GM18868 (cell line): ENCODE results near the gene IMPA2.
"Not testable (repeated sequence)": the region's sequence is repeated elsewhere in the genome, so short reads cannot be mapped to it uniquely, and the experiment has no call there.

Experiments used
- ATAC-seq: cut with Tn5 transposase; IDR thresholded peaks from one replicate; pipeline ENCODE4 v1.9.1; 2021; ENCODE audit warnings: mild to moderate bottlenecking, moderate library complexity; ENCODE audit not compliant: unreplicated experiment

IMPA2 gene

DNA sequence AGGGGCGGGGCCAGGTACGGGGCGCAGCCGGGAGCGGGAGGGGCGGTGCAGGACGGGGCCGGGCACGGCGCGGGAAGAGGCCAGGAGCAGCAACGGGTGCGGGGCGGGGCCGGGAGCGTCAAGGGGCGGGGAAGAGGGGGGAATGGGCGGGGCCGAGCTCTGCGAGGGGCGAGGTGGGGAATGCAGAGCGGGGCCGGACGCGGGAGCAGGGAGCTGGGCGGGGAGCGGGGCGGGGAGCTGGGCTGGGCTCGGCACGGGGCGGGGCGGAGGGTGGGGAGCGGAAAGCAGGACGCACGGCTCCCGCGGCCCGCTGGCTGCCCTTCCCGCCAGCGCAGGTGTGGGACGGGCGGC is at the start of gene IMPA2:
Gene IMPA2 (plus strand): TSS at position 316 of the 351 bp plus-strand sequence. CDS start 163 bp downstream, outside the sequence.
- ATAC-seq, result peak; percentile 38

- no peak for ATAC-seq
These were observed 48.9 kb upstream of the IMPA2 start for GRCh38 chr18:11932393-11932792.

- no peak for ATAC-seq
These were observed 43.3 kb upstream of the IMPA2 start for GRCh38 chr18:11937874-11938478.

GRCh38 chr18:11940956-11941355 is 40.4 kb upstream of the IMPA2 start:
- ATAC-seq, result no peak

- ATAC-seq, result no peak
These were observed 37.8 kb upstream of the IMPA2 start for GRCh38 chr18:11943551-11943950.

DNA sequence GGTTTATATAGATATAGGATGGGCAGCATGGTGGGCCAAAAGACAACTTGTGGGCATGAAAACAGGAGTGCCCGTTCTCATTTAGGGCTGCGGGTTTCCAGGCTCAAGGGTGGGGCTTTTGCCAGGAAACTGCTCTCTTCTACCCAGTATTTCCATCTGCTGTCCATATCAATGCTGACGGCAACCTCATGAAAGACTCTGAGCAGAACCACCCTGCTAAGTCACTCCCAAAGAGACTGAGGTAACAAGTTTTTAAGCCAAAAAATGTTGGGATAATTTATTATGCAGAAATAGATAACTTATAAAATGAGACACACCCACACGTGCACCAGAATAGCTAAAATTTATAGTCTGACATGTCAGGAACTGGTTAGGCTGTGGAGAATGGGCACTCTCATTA is 37.1 kb upstream of the IMPA2 start:
- no peak for ATAC-seq

DNA sequence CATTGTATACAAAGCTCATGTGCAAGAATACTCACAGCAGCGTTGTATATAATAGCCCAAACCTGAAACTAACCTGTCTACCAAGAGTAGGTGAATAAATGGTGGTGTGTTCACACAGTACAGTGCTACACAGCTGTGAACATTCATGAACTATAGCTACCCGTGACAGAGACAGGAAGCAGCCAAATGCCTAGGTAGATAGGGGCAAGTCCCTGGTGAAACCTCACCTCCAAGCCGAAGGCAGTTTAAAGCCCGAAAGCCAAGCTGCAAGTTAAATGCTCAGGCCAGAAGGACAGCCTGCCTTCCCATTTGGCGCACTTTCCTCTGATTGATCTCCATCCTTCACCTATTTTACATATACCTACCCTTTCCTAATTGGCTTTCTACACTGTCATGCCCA is 36.5 kb upstream of the IMPA2 start:
- ATAC-seq, result no peak

DNA sequence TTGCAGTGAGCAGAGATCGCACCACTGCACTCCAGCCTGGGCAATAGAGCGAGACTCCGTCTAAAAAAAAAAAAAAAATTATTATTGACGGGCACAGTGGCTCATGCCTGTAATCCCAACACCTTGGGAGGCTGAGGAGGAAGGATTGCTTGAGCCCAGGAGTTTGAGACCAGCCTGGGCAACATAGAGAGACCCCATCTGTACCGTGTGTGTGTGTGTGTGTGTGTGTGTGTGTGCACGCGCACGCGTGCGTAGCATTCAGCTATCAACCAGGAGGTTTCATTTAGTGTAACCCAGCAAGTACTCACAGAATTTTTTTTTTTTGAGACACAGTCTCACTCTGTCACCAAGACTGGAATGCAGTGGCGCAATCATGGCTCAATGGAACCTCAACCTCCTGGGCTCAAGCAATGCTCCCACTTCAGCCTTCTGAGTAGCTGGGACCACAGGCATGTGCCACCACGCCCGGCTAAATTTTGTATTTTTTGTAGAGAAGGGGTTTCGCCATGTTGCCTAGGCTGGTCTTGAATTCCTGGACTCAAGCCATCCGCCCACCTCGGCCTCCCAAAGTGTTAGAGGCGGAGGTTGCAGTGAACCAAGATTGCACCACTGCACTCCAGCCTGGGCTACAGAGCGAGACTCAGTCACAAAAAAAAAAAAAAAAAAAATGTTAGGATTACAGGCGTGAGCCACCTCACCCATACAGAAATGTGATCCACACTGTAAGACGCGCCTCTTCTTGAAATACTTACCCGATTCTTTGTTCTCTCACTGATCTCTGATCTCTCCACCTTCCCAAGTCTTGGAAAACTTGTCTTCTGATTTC is 35.3 kb upstream of the IMPA2 start:
- ATAC-seq, result not testable (repeated sequence)

GRCh38 chr18:11946756-11947155 is 34.6 kb upstream of the IMPA2 start:
- no peak for ATAC-seq

- ATAC-seq, result peak; percentile 91
These were observed 33.8 kb upstream of the IMPA2 start for GRCh38 chr18:11947214-11948191.

GRCh38 chr18:11948852-11949523 is 32.3 kb upstream of the IMPA2 start:
- ATAC-seq, result no peak

DNA sequence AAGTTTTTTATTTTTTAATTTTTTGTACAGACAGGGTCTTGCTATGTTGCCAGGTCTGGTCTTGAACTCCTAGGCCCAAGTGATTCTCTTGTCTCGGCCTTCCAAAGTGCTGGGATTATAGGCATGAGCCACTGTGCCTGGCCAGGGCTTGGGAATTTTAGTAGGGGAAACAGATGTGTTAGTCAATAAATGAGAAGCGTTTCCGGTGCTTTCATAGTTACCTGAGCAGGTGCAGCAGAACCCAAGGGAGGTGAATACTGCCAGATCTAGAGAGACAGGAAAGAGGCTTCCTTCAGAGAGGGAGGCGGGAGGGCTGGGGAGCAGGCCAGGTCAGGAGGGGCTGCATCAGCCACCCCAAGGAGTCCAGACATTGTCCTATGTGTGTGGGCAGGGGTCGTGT is 30.5 kb upstream of the IMPA2 start:
- no peak for ATAC-seq

DNA sequence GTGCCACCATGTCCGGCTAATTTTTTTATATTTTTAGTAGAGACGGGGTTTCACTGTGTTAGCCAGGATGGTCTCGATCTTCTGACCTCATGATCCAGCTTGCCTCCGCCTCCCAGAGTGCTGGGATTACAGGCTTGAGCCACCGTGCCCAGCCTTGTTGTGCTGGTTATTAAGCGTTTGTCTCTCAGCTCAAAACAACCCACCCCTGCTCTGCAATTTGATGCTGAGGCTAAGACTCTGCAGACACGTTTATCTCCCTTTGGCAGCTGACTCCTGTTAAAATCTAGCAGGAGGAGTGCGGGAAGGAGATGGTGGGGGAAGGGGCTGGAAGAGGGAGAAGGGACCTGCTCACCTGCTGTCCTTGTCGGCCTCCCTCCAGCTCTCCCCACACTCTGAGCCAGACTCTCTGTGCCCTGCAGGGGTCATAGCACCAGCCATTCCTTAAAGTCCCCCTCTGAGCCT is 29.9 kb upstream of the IMPA2 start:
- ATAC-seq, result no peak

DNA sequence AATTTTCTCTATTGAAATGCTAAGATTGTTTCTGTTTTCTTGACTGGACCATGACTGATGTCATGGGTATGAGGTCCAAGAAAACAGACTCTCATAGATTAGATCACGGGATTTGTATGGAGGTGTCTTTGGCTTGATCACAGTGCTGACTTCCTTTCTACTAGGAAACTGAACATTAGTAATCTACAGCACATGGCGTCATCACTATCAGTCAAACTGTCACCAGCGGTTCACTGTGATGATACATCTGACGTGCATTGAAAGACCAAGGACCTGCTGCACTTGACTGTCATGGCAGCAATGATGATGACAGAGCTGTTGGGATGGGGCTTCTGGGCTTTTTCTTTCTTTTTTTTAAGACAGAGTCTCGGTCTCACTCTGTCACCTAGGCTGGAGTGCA is 28.2 kb upstream of the IMPA2 start:
- no peak for ATAC-seq

GRCh38 chr18:11955239-11956029 is 25.9 kb upstream of the IMPA2 start:
- ATAC-seq, result no peak

DNA sequence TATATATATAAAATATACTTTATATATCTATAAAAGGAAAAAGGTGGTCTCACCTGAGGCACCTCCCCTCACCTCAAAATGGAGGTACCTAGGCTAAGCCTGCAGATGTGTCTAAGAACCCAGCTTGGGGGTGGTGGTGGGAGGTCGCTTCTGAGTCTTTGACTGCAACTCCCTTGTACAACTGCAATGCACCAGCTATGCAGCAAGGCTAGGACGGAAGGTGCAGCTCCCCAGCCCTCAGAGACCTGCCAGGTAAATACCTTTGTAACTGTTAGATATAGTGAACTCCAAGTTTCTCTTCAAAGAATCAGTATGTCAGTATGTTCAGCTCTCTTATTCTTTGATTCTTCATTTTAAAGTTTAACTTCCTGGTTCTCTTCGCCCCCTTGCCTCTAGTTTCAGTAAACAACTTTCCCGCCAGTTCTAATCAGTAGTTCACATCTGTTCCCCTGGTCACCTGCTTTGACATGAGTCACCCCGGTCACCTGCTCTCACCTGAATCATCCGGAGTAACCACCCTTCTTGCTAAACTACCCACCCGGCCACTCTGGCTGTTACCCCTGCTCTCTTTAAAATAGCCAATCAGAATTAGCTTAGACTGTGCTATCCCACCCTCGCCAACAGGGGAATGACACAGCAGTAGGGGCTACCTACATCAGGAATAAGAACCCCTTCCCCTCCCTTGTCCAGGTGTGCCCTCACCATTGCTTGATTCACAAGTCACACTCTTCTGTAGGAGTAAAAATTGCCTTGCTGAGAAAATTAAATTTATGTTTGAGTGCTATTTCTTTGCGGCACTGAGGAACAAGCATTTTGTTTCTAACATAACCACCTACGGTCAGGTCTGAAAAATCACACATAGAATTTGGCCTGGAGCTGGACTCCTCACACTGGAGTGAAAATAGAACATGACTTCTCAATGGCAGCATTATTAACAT is 24.7 kb upstream of the IMPA2 start:
- ATAC-seq, result no peak

DNA sequence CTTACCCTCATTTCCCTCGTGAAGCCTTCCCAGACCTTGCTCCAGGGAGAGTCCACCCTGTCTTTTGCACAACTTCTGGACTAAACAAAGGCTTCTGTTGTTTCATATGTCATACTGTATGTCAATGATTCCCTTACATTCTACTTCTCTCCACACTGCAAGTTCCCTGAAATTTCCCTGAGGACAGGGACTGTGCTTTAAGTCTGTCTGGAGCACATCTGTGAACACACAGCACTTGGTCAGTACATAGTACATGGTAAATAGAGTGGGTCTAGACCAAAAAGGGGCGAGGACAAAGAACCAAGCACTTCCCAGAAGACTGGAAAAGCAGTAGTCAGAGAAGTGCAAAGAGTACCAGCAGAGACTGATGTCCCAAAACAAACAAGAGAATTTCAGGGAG is 23.7 kb upstream of the IMPA2 start:
- no peak for ATAC-seq

DNA sequence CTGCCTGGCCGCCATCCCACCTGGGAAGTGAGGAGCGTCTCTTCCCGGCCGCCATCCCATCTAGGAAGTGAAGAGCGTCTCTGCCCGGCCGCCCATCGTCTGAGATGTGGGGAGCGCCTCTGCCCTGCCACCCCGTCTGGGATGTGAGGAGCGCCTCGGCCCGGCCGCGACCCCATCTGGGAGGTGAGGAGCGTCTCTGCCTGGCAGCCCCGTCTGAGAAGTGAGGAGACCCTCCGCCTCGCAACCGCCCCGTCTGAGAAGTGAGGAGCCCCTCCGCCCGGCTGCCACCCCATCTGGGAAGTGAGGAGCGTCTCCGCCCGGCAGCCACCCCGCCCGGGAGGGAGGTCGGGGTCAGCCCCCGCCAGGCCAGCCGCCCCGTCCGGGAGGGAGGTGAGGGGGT is 21.7 kb upstream of the IMPA2 start:
- ATAC-seq, result not testable (repeated sequence)
